ENCODE measurements around the gene LIPJ.

DNA sequence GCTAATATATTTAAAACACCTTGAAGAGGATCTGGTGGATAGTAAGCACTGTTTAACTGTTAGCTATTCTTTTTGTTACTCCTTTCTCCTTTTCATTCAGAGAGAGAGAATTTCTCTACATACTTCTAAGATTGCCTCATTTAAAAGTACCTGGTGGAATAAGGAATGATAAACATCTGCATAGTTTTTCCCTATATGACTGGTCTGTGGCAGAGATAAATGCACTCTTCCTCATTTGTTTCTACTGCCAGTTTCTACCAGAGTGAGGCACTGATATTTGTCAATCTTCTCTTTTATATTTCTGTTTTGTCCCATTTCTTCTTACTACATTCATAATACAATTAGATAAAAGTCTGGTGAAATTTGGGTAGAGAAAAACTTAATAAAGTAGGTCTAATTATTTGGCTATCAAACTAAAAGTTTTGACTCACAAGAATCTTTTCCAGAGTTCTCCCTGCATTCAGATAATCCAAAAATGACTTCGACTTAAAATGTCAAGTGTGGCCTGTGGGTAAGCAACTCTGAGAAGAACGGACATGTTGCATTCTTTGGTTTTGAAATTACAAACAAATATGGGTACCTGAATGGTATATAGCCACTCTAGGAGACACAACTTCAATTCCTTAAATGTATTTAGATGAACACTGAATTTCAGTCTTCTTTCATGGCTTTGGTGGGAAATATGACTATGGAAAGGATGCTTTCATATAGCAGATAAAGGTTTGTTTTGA is 42.3 kb upstream of the LIPJ start:
- no peak for TF ChIP-seq EZH2 (IDR thresholded peaks at IDR 0.05)
- TF ChIP-seq POLR2AphosphoS5 (IDR thresholded peaks at IDR 0.05; ENCODE audit: borderline replicate concordance, low read depth, low read length): no peak
- TF ChIP-seq FOXP2 (optimal IDR thresholded peaks at IDR 0.05; ENCODE audit: control extremely low read depth, extremely low read length, insufficient read depth): no peak
